ENCODE results near the gene STRIP2.

STRIP2 gene

DNA sequence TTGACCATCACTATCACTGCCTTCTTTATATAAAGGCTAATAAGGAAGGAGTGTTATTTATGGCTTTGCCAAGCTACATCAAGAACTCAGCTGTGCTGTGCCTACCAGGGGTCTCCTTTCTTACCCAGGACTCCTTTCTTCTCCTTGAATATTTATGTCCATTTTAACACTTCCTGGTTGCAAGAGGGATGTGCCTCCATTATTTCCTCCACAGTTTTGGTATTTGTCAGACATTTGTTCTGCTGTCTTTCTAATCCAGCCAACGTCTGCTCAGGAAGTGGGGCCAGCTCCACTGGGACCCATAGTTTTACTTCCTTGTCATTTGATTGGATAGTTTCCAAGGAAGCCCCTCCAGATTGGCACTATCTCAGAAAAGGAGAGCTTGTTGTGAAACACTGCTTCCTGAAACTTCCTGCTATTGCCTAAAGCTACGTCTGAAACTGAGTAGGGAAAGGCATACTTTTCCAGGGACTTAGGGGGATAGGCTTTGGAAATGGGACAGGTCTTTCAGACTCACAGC is 6.6 kb upstream of the STRIP2 start:
- no peaks in the 10 kb centered on the region for H3K9me2 ChIP-seq (replicated peaks; ENCODE audit: control insufficient read depth, low read length)
- TF ChIP-seq CTCF (IDR thresholded peaks at IDR 0.05; ENCODE audit: low read depth, low read length, poor library complexity, severe bottlenecking), result no peak
- TF ChIP-seq EZH2phosphoT487 (IDR thresholded peaks at IDR 0.05; ENCODE audit: borderline replicate concordance, low read length), result no peak

GRCh38 chr7:129431911-129432643 is 2.2 kb upstream of the STRIP2 start:
- TF ChIP-seq CTCF (IDR thresholded peaks at IDR 0.05; ENCODE audit: low read depth, low read length, poor library complexity, severe bottlenecking) (no peak), EZH2phosphoT487 (IDR thresholded peaks at IDR 0.05; ENCODE audit: borderline replicate concordance, low read length) (no peak)

More for the DNA sequence above, 6.6 kb upstream of the STRIP2 start:
- Histone ChIP-seq H4K20me1 (ENCODE audit: control insufficient read depth, insufficient read depth, low read depth, low read length) (no peaks in the 10 kb centered on the region), H3K4me2 (ENCODE audit: low read length) (no peak overlapping the region), H3K36me3 (ENCODE audit: control insufficient read depth, low read length) (no peaks in the 10 kb centered on the region), H3K79me2 (ENCODE audit: control insufficient read depth, low read length) (no peaks in the 10 kb centered on the region), H3K4me1 (ENCODE audit: control insufficient read depth, low read length) (peaks cover 7% of the 10 kb centered on the region), H3K27me3 (ENCODE audit: control insufficient read depth, low read length) (peaks cover 3% of the 10 kb centered on the region; the same call in 1 of the 2 replicates), H3F3A (ENCODE audit: control insufficient read depth, insufficient read depth) (no peaks in the 10 kb centered on the region), H3K9me3 (ENCODE audit: control insufficient read depth, insufficient read depth, low read length) (no peaks in the 10 kb centered on the region), H3K4me3 (ENCODE audit: low read length) (no peak overlapping the region), H3K27ac (ENCODE audit: low read depth, low read length) (no peak overlapping the region)

GRCh38 chr7:129434675-129435318 is 565 bp downstream of the STRIP2 start:
- no peaks in the 10 kb centered on the region for H3K9me3 ChIP-seq (ENCODE audit: control insufficient read depth, insufficient read depth, low read length)
- H3K4me2 ChIP-seq (ENCODE audit: low read length), result peak overlapping the region; percentile 81
- no peaks in the 10 kb centered on the region for H4K20me1 ChIP-seq (ENCODE audit: control insufficient read depth, insufficient read depth, low read depth, low read length)
- no peaks in the 10 kb centered on the region for H3K36me3 ChIP-seq (ENCODE audit: control insufficient read depth, low read length)
- H3F3A ChIP-seq (ENCODE audit: control insufficient read depth, insufficient read depth), result no peaks in the 10 kb centered on the region
- H3K4me3 ChIP-seq (ENCODE audit: low read length), result peak overlapping the region; percentile 84
- peaks cover 5% of the 10 kb centered on the region; the same call in 1 of the 2 replicates for H3K79me2 ChIP-seq (ENCODE audit: control insufficient read depth, low read length)
- no peak for TF ChIP-seq EZH2phosphoT487 (IDR thresholded peaks at IDR 0.05; ENCODE audit: borderline replicate concordance, low read length)
- TF ChIP-seq CTCF (IDR thresholded peaks at IDR 0.05; ENCODE audit: low read depth, low read length, poor library complexity, severe bottlenecking), result no peak
- H3K27me3 ChIP-seq (ENCODE audit: control insufficient read depth, low read length), result peaks cover 3% of the 10 kb centered on the region; the same call in 1 of the 2 replicates
- H3K27ac ChIP-seq (ENCODE audit: low read depth, low read length), result no peak overlapping the region
- H3K4me1 ChIP-seq (ENCODE audit: control insufficient read depth, low read length), result peaks cover 19% of the 10 kb centered on the region
- no peaks in the 10 kb centered on the region for H3K9me2 ChIP-seq (replicated peaks; ENCODE audit: control insufficient read depth, low read length)

More at GRCh38 chr7:129431911-129432643, 2.2 kb upstream of the STRIP2 start:
- Histone ChIP-seq H3K36me3 (ENCODE audit: control insufficient read depth, low read length) (no peaks in the 10 kb centered on the region), H3K9me2 (replicated peaks; ENCODE audit: control insufficient read depth, low read length) (no peaks in the 10 kb centered on the region), H3K27me3 (ENCODE audit: control insufficient read depth, low read length) (peaks cover 3% of the 10 kb centered on the region; the same call in 1 of the 2 replicates), H3K4me2 (ENCODE audit: low read length) (no peak overlapping the region), H3K9me3 (ENCODE audit: control insufficient read depth, insufficient read depth, low read length) (no peaks in the 10 kb centered on the region), H3K4me1 (ENCODE audit: control insufficient read depth, low read length) (peaks cover 19% of the 10 kb centered on the region), H4K20me1 (ENCODE audit: control insufficient read depth, insufficient read depth, low read depth, low read length) (no peaks in the 10 kb centered on the region), H3K79me2 (ENCODE audit: control insufficient read depth, low read length) (peaks cover 5% of the 10 kb centered on the region; the same call in 1 of the 2 replicates), H3F3A (ENCODE audit: control insufficient read depth, insufficient read depth) (no peaks in the 10 kb centered on the region), H3K4me3 (ENCODE audit: low read length) (no peak overlapping the region), H3K27ac (ENCODE audit: low read depth, low read length) (no peak overlapping the region)
